Right renal cortex interstitium (tissue), 3 donors: ENCODE data around the gene UBE2V1. TPM values are rescaled to one million over a fixed set of nuclear protein-coding genes. Genes with fewer than 3 reads are reported as not detected.
"Not testable (repeated sequence)": the region's sequence is repeated elsewhere in the genome, so short reads cannot be mapped to it uniquely, and the experiment has no call there.

Experiments used
- DNase-seq, 3 donors: peaks; one replicate each; pipeline ENCODE4 v3.0.0-alpha.2; 2013; ENCODE audit warnings: low read depth in 3 of 3, low spot score in 2 of 3
- polyA plus RNA-seq, 3 donors: library from polyadenylated mRNA; unstranded; fragments of 120-200 nt; gene quantifications; one replicate each; pipeline ENCODE4 v1.2.1, GENCODE V29; 2013; ENCODE audit not compliant: insufficient read length in 3 of 3

UBE2V1 gene
- polyA plus RNA-seq, 3 donors: 149 to 151 (median 149) TPM

- no peak for DNase-seq
Measured at GRCh38 chr20:50116368-50116999, 3.5 kb upstream of the UBE2V1 start.

GRCh38 chr20:50115591-50116367, 2.8 kb upstream of the UBE2V1 start:
- DNase-seq: peak; percentile 85 to 95 (median 91)

GRCh38 chr20:50115041-50115512, 2.1 kb upstream of the UBE2V1 start:
- no peak for DNase-seq

- no peak for DNase-seq
Measured at GRCh38 chr20:50113420-50114224, 672 bp upstream of the UBE2V1 start.

GRCh38 chr20:50111829-50112495, 988 bp downstream of the UBE2V1 start:
- DNase-seq: no peak

- no peak for DNase-seq
Measured at GRCh38 chr20:50111120-50111828, 1.7 kb downstream of the UBE2V1 start.

GRCh38 chr20:50110141-50111047, 2.6 kb downstream of the UBE2V1 start:
- no peak for DNase-seq

- DNase-seq: no peak
Measured at GRCh38 chr20:50108556-50109235, 4.3 kb downstream of the UBE2V1 start.

- no peak for DNase-seq
Measured at GRCh38 chr20:50107796-50108331, 5.1 kb downstream of the UBE2V1 start.

- no peak for DNase-seq
Measured at GRCh38 chr20:50107086-50107660, 5.8 kb downstream of the UBE2V1 start.

GRCh38 chr20:50106669-50107068, 6.3 kb downstream of the UBE2V1 start:
- DNase-seq: not testable (repeated sequence)

GRCh38 chr20:50103464-50104107, 9.4 kb downstream of the UBE2V1 start:
- DNase-seq: not testable (repeated sequence)

- DNase-seq: not testable (repeated sequence)
Measured at GRCh38 chr20:50102551-50102950, 10.4 kb downstream of the UBE2V1 start.

- no peak for DNase-seq
Measured at GRCh38 chr20:50101887-50102286, 11.1 kb downstream of the UBE2V1 start.

- no peak for DNase-seq
Measured at GRCh38 chr20:50101281-50101680, 11.7 kb downstream of the UBE2V1 start.

GRCh38 chr20:50100552-50100951, 12.4 kb downstream of the UBE2V1 start:
- no peak for DNase-seq

GRCh38 chr20:50099565-50099991, 13.4 kb downstream of the UBE2V1 start:
- DNase-seq: no peak
